Measurements from ENCODE around the gene MPP2.
"Not testable (repeated sequence)": the region's sequence is repeated elsewhere in the genome, so short reads cannot be mapped to it uniquely, and the experiment has no call there.

MPP2 gene

DNA sequence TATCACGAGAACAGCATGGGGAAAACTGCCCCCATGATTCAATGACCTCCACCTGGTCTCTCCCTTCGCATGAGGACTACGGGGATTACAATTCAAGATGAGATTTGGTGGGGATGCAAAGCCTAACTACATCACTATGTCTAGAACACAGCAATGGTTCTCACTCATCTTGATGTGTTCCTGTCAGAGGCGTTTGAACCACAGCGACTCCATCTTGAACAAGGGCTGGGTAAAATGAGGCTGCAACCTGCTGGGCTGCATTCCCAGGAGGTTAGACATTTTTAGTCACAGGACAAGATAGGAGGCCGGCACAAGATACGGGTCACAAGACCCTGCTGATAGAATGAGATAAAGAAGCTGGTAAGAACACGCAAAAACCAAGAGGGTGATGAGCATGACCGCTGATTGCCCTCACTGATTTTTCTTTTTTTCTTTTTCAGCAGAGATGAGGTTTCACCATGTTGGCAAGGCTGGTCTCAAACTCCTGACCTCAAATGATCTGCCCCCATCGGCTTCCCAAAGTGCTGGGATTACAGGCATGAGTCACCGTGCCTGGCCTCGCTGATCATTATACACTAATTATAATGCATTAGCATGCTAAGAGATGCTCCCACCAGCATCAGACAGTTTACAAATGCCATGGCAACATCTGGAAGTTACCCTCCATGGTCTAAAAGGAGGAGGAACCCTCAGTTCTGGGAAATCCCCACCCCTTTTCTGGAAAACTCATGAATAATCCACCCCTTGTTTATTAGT, 37.9 kb upstream of the MPP2 start:
- Histone ChIP-seq H3K27ac (ENCODE audit: poor library complexity, severe bottlenecking) (no peak overlapping the region), H3K4me1 (ENCODE audit: insufficient read depth, poor library complexity, severe bottlenecking) (no peaks in the 10 kb centered on the region), H3K9me3 (ENCODE audit: severe bottlenecking) (no peaks in the 10 kb centered on the region), H3K27me3 (ENCODE audit: insufficient read depth, poor library complexity, severe bottlenecking) (no peaks in the 10 kb centered on the region), H3K36me3 (ENCODE audit: low read depth) (no peaks in the 10 kb centered on the region), H3K4me3 (ENCODE audit: severe bottlenecking) (no peak overlapping the region)
- DNase-seq (ENCODE audit: low spot score), result no peak
- no peak for ATAC-seq (ENCODE audit: low read depth)
- TF ChIP-seq, protein P1, sequence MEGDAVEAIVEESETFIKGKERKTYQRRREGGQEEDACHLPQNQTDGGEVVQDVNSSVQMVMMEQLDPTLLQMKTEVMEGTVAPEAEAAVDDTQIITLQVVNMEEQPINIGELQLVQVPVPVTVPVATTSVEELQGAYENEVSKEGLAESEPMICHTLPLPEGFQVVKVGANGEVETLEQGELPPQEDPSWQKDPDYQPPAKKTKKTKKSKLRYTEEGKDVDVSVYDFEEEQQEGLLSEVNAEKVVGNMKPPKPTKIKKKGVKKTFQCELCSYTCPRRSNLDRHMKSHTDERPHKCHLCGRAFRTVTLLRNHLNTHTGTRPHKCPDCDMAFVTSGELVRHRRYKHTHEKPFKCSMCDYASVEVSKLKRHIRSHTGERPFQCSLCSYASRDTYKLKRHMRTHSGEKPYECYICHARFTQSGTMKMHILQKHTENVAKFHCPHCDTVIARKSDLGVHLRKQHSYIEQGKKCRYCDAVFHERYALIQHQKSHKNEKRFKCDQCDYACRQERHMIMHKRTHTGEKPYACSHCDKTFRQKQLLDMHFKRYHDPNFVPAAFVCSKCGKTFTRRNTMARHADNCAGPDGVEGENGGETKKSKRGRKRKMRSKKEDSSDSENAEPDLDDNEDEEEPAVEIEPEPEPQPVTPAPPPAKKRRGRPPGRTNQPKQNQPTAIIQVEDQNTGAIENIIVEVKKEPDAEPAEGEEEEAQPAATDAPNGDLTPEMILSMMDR (IDR thresholded peaks at IDR 0.05; ENCODE audit: poor library complexity, severe bottlenecking), result no peak

GRCh38 chr17:43942051-43942685, 34.8 kb upstream of the MPP2 start, which contains the start of gene PPY:
Gene PPY (minus strand): TSS chr17:43942476. CDS start chr17:43941654, 822 bp downstream.
- ATAC-seq (ENCODE audit: low read depth) (no peak), DNase-seq (ENCODE audit: low spot score) (no peak)
- Histone ChIP-seq H3K4me1 (ENCODE audit: insufficient read depth, poor library complexity, severe bottlenecking) (no peaks in the 10 kb centered on the region), H3K27me3 (ENCODE audit: insufficient read depth, poor library complexity, severe bottlenecking) (no peaks in the 10 kb centered on the region), H3K4me3 (ENCODE audit: severe bottlenecking) (no peak within 1 kb of the TSS), H3K27ac (ENCODE audit: poor library complexity, severe bottlenecking) (no peak within 1 kb of the TSS), H3K36me3 (ENCODE audit: low read depth) (no peaks in the 10 kb centered on the region), H3K9me3 (ENCODE audit: severe bottlenecking) (no peaks in the 10 kb centered on the region)
- TF ChIP-seq, protein P1 (IDR thresholded peaks at IDR 0.05; ENCODE audit: poor library complexity, severe bottlenecking), result no peak

- Histone ChIP-seq H3K27me3 (ENCODE audit: insufficient read depth, poor library complexity, severe bottlenecking) (no peaks in the 10 kb centered on the region), H3K27ac (ENCODE audit: poor library complexity, severe bottlenecking) (no peak overlapping the region), H3K4me3 (ENCODE audit: severe bottlenecking) (no peak overlapping the region), H3K9me3 (ENCODE audit: severe bottlenecking) (no peaks in the 10 kb centered on the region), H3K36me3 (ENCODE audit: low read depth) (no peaks in the 10 kb centered on the region), H3K4me1 (ENCODE audit: insufficient read depth, poor library complexity, severe bottlenecking) (no peaks in the 10 kb centered on the region)
- ATAC-seq (ENCODE audit: low read depth) (peak; percentile 48; the same call in 1 of the 3 replicates), DNase-seq (ENCODE audit: low spot score) (no peak)
- TF ChIP-seq, protein P1 (IDR thresholded peaks at IDR 0.05; ENCODE audit: poor library complexity, severe bottlenecking), result peak; percentile 48
These were observed 33.3 kb upstream of the MPP2 start for GRCh38 chr17:43940630-43941029.

GRCh38 chr17:43939886-43940285, 32.5 kb upstream of the MPP2 start:
- Histone ChIP-seq H3K4me3 (ENCODE audit: severe bottlenecking) (no peak overlapping the region), H3K27me3 (ENCODE audit: insufficient read depth, poor library complexity, severe bottlenecking) (no peaks in the 10 kb centered on the region), H3K4me1 (ENCODE audit: insufficient read depth, poor library complexity, severe bottlenecking) (no peaks in the 10 kb centered on the region), H3K9me3 (ENCODE audit: severe bottlenecking) (no peaks in the 10 kb centered on the region), H3K27ac (ENCODE audit: poor library complexity, severe bottlenecking) (no peak overlapping the region), H3K36me3 (ENCODE audit: low read depth) (no peaks in the 10 kb centered on the region)
- TF ChIP-seq, protein P1 (IDR thresholded peaks at IDR 0.05; ENCODE audit: poor library complexity, severe bottlenecking), result no peak
- ATAC-seq (ENCODE audit: low read depth), result no peak
- no peak for DNase-seq (ENCODE audit: low spot score)

GRCh38 chr17:43939452-43939851, 32.1 kb upstream of the MPP2 start:
- H3K27ac ChIP-seq (ENCODE audit: poor library complexity, severe bottlenecking); H3K4me3 ChIP-seq (ENCODE audit: severe bottlenecking); DNase-seq (ENCODE audit: low spot score); H3K9me3 ChIP-seq (ENCODE audit: severe bottlenecking); H3K27me3 ChIP-seq (ENCODE audit: insufficient read depth, poor library complexity, severe bottlenecking); H3K4me1 ChIP-seq (ENCODE audit: insufficient read depth, poor library complexity, severe bottlenecking); ATAC-seq (ENCODE audit: low read depth); H3K36me3 ChIP-seq (ENCODE audit: low read depth): not testable (repeated sequence)

Data from RWPE2 (cell line).